ENCODE results near the gene DISC1. TPM values are rescaled to one million over a fixed set of nuclear protein-coding genes. Genes with fewer than 3 reads are reported as not detected.
A peak's percentile ranks its signal among the peaks of the same experiment; 100 is the strongest.

Gene DISC1
- total RNA-seq, 2 experiments from 2014 or later, result 19.8 to 20.0 TPM

DNA sequence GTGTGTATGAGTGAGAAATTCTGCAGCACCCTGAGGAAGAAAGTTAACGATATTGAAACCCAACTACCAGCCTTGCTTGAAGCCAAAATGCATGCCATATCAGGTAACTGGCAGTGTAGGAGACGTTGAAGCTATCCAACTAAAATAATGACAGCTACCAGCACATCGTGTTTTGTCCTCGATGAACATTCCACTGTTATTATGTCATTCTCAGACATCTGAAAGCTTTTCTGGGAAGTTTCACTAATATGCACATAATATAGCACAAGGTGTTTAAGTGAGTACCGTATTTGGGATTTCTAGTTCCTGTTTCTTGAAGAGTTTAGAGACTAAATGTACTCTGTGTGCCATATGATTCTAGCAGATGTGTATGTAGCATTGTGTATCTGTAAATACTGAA is 173.5 kb downstream of the DISC1 start:
- TF ChIP-seq, protein P1, sequence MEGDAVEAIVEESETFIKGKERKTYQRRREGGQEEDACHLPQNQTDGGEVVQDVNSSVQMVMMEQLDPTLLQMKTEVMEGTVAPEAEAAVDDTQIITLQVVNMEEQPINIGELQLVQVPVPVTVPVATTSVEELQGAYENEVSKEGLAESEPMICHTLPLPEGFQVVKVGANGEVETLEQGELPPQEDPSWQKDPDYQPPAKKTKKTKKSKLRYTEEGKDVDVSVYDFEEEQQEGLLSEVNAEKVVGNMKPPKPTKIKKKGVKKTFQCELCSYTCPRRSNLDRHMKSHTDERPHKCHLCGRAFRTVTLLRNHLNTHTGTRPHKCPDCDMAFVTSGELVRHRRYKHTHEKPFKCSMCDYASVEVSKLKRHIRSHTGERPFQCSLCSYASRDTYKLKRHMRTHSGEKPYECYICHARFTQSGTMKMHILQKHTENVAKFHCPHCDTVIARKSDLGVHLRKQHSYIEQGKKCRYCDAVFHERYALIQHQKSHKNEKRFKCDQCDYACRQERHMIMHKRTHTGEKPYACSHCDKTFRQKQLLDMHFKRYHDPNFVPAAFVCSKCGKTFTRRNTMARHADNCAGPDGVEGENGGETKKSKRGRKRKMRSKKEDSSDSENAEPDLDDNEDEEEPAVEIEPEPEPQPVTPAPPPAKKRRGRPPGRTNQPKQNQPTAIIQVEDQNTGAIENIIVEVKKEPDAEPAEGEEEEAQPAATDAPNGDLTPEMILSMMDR (IDR thresholded peaks at IDR 0.05), result no peak
- no peak overlapping the region for H3K4me3 Mint-ChIP-seq

DNA sequence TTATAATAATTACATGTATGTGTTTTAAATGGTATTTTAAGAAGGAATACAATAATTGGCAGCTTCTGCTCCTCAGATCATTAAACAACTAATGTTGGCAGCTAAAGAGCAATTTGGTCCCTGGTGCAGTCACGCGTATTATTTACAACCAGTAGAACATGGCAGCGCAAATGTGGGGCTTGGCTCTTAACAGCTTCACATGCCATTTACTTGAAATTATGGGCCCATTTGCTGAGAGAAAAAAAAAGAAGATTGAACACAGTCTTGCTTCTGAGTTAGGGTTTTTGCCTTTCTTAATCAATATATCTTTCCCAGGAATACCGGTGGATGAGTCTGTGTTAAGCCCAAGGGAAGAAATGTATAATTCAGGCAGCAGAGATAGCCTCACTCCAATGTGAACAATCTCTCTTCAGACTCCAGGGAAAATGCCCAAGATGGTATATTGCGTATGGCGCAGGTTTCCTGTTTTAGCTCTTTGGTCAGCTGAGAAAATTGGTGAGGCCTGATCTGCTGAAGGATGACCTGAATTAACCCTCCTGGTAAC is 174.5 kb downstream of the DISC1 start:
- no peak overlapping the region for H3K27ac Mint-ChIP-seq
- ChIA-PET POLR2A (no interaction called here), CTCF (no interaction called here)
- Histone ChIP-seq H3K9me3 (ENCODE audit: control insufficient read depth in 1 of 2, insufficient read depth in 1 of 2, low read length in 2 of 2) (no peaks in the 10 kb centered on the region), H3K4me3 (ENCODE audit: low read length) (no peak overlapping the region), H3K4me1 (ENCODE audit: insufficient read depth, low read length) (no peaks in the 10 kb centered on the region), H3K27me3 (ENCODE audit: control insufficient read depth in 1 of 2, insufficient read depth in 2 of 2, low read length in 2 of 2) (no peaks in the 10 kb centered on the region), H3K27ac (ENCODE audit: low read depth in 1 of 2, low read length in 2 of 2) (no peak overlapping the region), H3K36me3 (ENCODE audit: insufficient read depth, low read length) (peaks cover 5% of the 10 kb centered on the region)
- peaks cover 6% of the 10 kb centered on the region for H3K9me3 Mint-ChIP-seq
- intact Hi-C loops (cut with DNase I, micrococcal nuclease), result no loop called here
- TF ChIP-seq, protein P1 (IDR thresholded peaks at IDR 0.05), result no peak
- peaks cover 73% of the 10 kb centered on the region for H3K36me3 Mint-ChIP-seq (ENCODE audit: low read depth)
- no peaks in the 10 kb centered on the region for H3K27me3 Mint-ChIP-seq
- no peak for DNase-seq
- H3K4me1 Mint-ChIP-seq (ENCODE audit: low read depth), result no peaks in the 10 kb centered on the region
- H3K4me3 Mint-ChIP-seq, result no peak overlapping the region
- no peak for ATAC-seq (ENCODE audit: poor library complexity)

More for the DNA sequence above, 173.5 kb downstream of the DISC1 start:
- intact Hi-C loops (cut with DNase I, micrococcal nuclease), result no loop called here
- Histone ChIP-seq H3K4me3 (ENCODE audit: low read length) (no peak overlapping the region), H3K27me3 (ENCODE audit: control insufficient read depth in 1 of 2, insufficient read depth in 2 of 2, low read length in 2 of 2) (no peaks in the 10 kb centered on the region), H3K27ac (ENCODE audit: low read depth in 1 of 2, low read length in 2 of 2) (no peak overlapping the region), H3K4me1 (ENCODE audit: insufficient read depth, low read length) (no peaks in the 10 kb centered on the region), H3K9me3 (ENCODE audit: control insufficient read depth in 1 of 2, insufficient read depth in 1 of 2, low read length in 2 of 2) (no peaks in the 10 kb centered on the region), H3K36me3 (ENCODE audit: insufficient read depth, low read length) (peaks cover 5% of the 10 kb centered on the region)
- H3K27me3 Mint-ChIP-seq, result no peaks in the 10 kb centered on the region
- ATAC-seq (ENCODE audit: poor library complexity) (no peak), DNase-seq (no peak)
- peaks cover 6% of the 10 kb centered on the region for H3K9me3 Mint-ChIP-seq
- H3K27ac Mint-ChIP-seq, result peak overlapping the region; percentile 62
- CTCF ChIA-PET, result interaction anchor here (1.6 kb wide), 1 partner anchor 43 kb away, joined by 3 read pairs; no protein-coding TSS in a partner anchor
- no peaks in the 10 kb centered on the region for H3K4me1 Mint-ChIP-seq (ENCODE audit: low read depth)
- peaks cover 79% of the 10 kb centered on the region for H3K36me3 Mint-ChIP-seq (ENCODE audit: low read depth)
- POLR2A ChIA-PET, result no interaction called here

DNA sequence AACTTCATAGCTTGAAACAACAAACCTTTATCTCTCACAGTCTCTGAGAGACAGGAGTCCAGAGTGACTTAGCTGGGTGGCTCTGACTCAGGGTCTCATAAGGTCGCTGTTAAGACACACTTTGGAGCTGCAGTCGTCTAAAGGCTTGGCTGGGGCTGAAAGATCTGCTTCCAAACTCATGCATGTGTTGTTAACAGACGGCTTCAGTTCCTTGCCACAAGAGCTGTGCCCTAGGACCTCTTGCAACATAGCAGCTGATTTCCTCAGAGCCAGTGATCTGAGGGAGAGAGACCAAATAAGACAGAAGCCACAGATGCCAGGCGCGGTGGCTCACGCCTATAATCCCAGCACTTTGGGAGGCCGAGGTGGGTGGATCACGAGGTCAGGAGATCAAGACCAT is 176.8 kb downstream of the DISC1 start:
- ATAC-seq (ENCODE audit: poor library complexity) (no peak), DNase-seq (peak in 3 of 14 experiments; percentile 8 to 38 (median 24))
- Mint-ChIP-seq H3K27me3 (no peaks in the 10 kb centered on the region), H3K4me3 (no peak overlapping the region), H3K9me3 (peaks cover 3% of the 10 kb centered on the region), H3K4me1 (ENCODE audit: low read depth) (no peaks in the 10 kb centered on the region), H3K36me3 (ENCODE audit: low read depth) (peaks cover 57% of the 10 kb centered on the region), H3K27ac (no peak overlapping the region)
- Histone ChIP-seq H3K27ac (ENCODE audit: low read depth in 1 of 2, low read length in 2 of 2) (no peak overlapping the region), H3K36me3 (ENCODE audit: insufficient read depth, low read length) (peaks cover 5% of the 10 kb centered on the region), H3K4me1 (ENCODE audit: insufficient read depth, low read length) (no peaks in the 10 kb centered on the region), H3K27me3 (ENCODE audit: control insufficient read depth in 1 of 2, insufficient read depth in 2 of 2, low read length in 2 of 2) (no peaks in the 10 kb centered on the region), H3K9me3 (ENCODE audit: control insufficient read depth in 1 of 2, insufficient read depth in 1 of 2, low read length in 2 of 2) (no peaks in the 10 kb centered on the region), H3K4me3 (ENCODE audit: low read length) (no peak overlapping the region)
- CTCF ChIA-PET, result no interaction called here
- TF ChIP-seq, protein P1 (IDR thresholded peaks at IDR 0.05), result no peak
- POLR2A ChIA-PET, result no interaction called here
- intact Hi-C loops (cut with DNase I, micrococcal nuclease), result no loop called here

Data from CD4-positive, alpha-beta T cell (primary cell).